Measurements from ENCODE around the gene GLP2R. TPM values are rescaled to one million over a fixed set of nuclear protein-coding genes. Genes with fewer than 3 reads are reported as not detected.

Gene GLP2R
- polyA plus RNA-seq, 1 of the 3 experiments (the other 2 are of a cell fraction), result not detected

- POLR2A ChIA-PET, result no interaction called here
- H4K20me1 ChIP-seq (ENCODE audit: insufficient read depth), result no peaks in the 10 kb centered on the region
- no peaks in the 10 kb centered on the region for H3K36me3 ChIP-seq (replicated peaks in 1 of 2; ENCODE audit: control insufficient read depth in 1 of 2, insufficient read depth in 2 of 2, low read length in 1 of 2)
- TF ChIP-seq FOSL2 (IDR thresholded peaks at IDR 0.05; ENCODE audit: borderline replicate concordance, low read depth), result no peak
- TF ChIP-seq CHD2 (IDR thresholded peaks at IDR 0.05; ENCODE audit: low read length, partially characterized antibody), result no peak
- no peak for TF ChIP-seq USF2 (IDR thresholded peaks at IDR 0.05; ENCODE audit: borderline replicate concordance, low read depth, low read length)
- TF ChIP-seq RXRA (IDR thresholded peaks at IDR 0.05; ENCODE audit: borderline replicate concordance, low read depth), result no peak
- no peak for TF ChIP-seq NRF1 (IDR thresholded peaks at IDR 0.05; ENCODE audit: low read depth, low read length)
- TF ChIP-seq FOXJ3 (CRISPR knock-in tag; IDR thresholded peaks at IDR 0.05), result no peak
- no peak for TF ChIP-seq RCOR1 (IDR thresholded peaks at IDR 0.05; ENCODE audit: low read length)
- no peak for TF ChIP-seq IRF3 (IDR thresholded peaks at IDR 0.05; ENCODE audit: low read depth, low read length)
- no peak for TF ChIP-seq FOXM1 (IDR thresholded peaks at IDR 0.05; ENCODE audit: low read depth)
- no peak for TF ChIP-seq MEF2A (IDR thresholded peaks at IDR 0.05; ENCODE audit: borderline replicate concordance, low read depth)
- TF ChIP-seq CTCF (IDR thresholded peaks at IDR 0.05), result no peak
- no peak for TF ChIP-seq RFX5 (IDR thresholded peaks at IDR 0.05; ENCODE audit: low read length)
- TF ChIP-seq USF1 (IDR thresholded peaks at IDR 0.05; ENCODE audit: borderline replicate concordance, low read depth), result no peak
- TF ChIP-seq TEAD4 (IDR thresholded peaks at IDR 0.05; ENCODE audit: borderline replicate concordance, insufficient read depth), result no peak
- H3F3A ChIP-seq (replicated peaks; ENCODE audit: insufficient read depth), result no peaks in the 10 kb centered on the region
- H3K9me2 ChIP-seq, result no peaks in the 10 kb centered on the region
- no peaks in the 10 kb centered on the region for H3K9me3 ChIP-seq
- H2AFZ ChIP-seq (ENCODE audit: low read depth), result no peak overlapping the region
- CTCF ChIA-PET, result no interaction called here
- no peak overlapping the region for H3K27ac ChIP-seq (ENCODE audit: low read depth in 2 of 2, low read length in 1 of 2)
- WGBS (ENCODE audit: low lambda C conversion rate), result 18% methylated on average over 5 of the region's 5 CpGs
- no peaks in the 10 kb centered on the region for H3K4me1 ChIP-seq (ENCODE audit: control insufficient read depth in 1 of 2, insufficient read depth in 2 of 2, low read depth in 1 of 2, low read length in 1 of 2)
- H3K4me3 ChIP-seq (ENCODE audit: low read depth in 2 of 2, low read length in 1 of 2), result no peak overlapping the region
- no peak for DNase-seq
- no peak overlapping the region for H3K4me2 ChIP-seq
- H3K9ac ChIP-seq, result no peak overlapping the region
- H3K79me2 ChIP-seq (ENCODE audit: insufficient read depth), result no peaks in the 10 kb centered on the region
- peaks cover 31% of the 10 kb centered on the region; the same call in 1 of the 2 replicates for H3K27me3 ChIP-seq (ENCODE audit: insufficient read depth)
Observed at GRCh38 chr17:9913476-9913875, 87.8 kb downstream of the GLP2R start.
